SK-MEL-5 (cell line): Measurements from ENCODE around the gene SDK1. TPM values are rescaled to one million over a fixed set of nuclear protein-coding genes. Genes with fewer than 3 reads are reported as not detected.
"Not testable (repeated sequence)": the region's sequence is repeated elsewhere in the genome, so short reads cannot be mapped to it uniquely, and the experiment has no call there.

ENCODE experiments used
- DNase-seq: peaks from one replicate; pipeline ENCODE4 v3.0.0-alpha.2; 2016; ENCODE audit warnings: low read depth, low spot score
- in situ Hi-C: cut with HindIII; loops from 2 replicates; pipeline ENCODE4 v1.10.0; 2016; ENCODE audit warnings: low sequenced_read_pairs, high pct_unique_total_duplicates, low pct_unique_long_range_greater_than_20kb
- total RNA-seq: library from RNA; depleted of rRNA; stranded (reverse); fragments of >200 nt; shearing (Covaris generic); gene quantifications from 2 replicates; pipeline ENCODE4 v1.2.3, GENCODE V29; 2014

Gene SDK1
- total RNA-seq, 1 experiment from 2014 or later, result 0.13 TPM

GRCh38 chr7:4273566-4274230 is 972.6 kb downstream of the SDK1 start:
- no peak for DNase-seq
- in situ Hi-C loops, result no loop called here

DNA sequence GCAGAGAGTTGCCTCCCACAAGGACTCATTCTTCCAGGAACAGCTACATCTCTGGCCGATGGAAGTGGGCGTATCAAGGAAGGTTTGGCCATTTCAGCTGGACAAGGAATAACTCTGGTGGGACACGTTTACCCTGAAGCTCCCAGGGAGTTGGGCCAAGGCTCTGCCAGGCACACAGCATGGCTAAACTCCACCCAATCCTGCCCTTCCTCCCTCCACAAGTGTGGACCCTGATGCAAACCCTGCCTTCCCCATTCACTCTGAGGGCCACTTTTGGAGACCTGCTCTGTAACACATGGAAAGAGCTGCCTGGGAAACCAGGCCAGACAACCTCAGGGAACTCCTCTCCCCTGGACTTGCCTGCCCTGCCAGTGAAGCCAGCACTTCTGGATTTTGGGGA is 973.2 kb downstream of the SDK1 start:
- no peak for DNase-seq
- in situ Hi-C loops, result no loop called here

DNA sequence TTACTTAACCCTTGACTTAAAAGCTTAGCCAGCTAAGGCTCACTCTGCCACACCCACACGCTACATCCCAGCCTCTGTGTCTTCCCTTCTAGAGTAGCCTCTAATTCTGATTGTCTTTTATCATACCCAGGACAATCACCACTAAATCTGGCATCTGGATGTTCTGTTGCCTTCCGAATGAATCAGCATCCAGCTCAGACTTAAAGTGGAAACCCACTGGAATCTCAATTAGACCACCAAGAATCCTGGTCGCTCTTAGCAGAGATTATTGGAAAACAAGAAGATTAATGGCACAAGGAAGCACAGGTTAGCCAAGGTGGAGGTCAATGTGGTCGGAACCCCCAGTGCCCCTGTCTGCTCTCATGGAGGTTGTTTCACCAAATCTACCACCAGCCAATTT is 976.9 kb downstream of the SDK1 start:
- in situ Hi-C loops, result no loop called here
- no peak for DNase-seq

- DNase-seq, result no peak
- in situ Hi-C loops, result no loop called here
Measured at GRCh38 chr7:4279216-4279615, 978.2 kb downstream of the SDK1 start.

GRCh38 chr7:4281231-4281993 is 980.4 kb downstream of the SDK1 start:
- in situ Hi-C loops, result no loop called here
- DNase-seq, result no peak

- in situ Hi-C loops, result no loop called here
Measured at GRCh38 chr7:4282434-4283223, 981.6 kb downstream of the SDK1 start.

GRCh38 chr7:4286351-4286750 is 985.3 kb downstream of the SDK1 start:
- no peak for DNase-seq
- in situ Hi-C loops, result no loop called here

More at GRCh38 chr7:4282434-4283223, 981.6 kb downstream of the SDK1 start:
- no peak for DNase-seq

GRCh38 chr7:4288791-4289394 is 987.8 kb downstream of the SDK1 start:
- in situ Hi-C loops, result no loop called here
- no peak for DNase-seq

- in situ Hi-C loops, result no loop called here
- no peak for DNase-seq
Measured at GRCh38 chr7:4297165-4297917, 996.3 kb downstream of the SDK1 start.

DNA sequence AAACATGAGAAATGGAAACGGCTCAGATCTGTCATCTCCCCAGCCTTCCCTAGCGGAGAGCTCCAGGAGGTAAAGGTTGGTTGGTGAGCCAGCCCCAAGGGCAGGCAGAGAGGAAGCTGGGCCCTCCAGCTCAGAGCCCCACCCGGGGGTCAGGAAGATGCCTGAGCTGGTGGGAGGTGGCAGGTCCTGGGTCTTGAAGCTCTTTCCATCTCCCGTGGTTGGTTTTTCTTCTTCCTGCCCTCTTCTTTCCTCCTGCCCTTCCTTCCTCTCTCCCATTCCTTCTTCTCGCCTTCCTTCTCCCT is 996.8 kb downstream of the SDK1 start:
- no peak for DNase-seq
- in situ Hi-C loops, result no loop called here

- in situ Hi-C loops, result no loop called here
- DNase-seq, result no peak
Measured at GRCh38 chr7:4299431-4299830, 998.4 kb downstream of the SDK1 start.

- no peak for DNase-seq
- in situ Hi-C loops, result no loop called here
Measured at GRCh38 chr7:4302203-4302905, 1001.3 kb downstream of the SDK1 start.

- no peak for DNase-seq
- in situ Hi-C loops, result no loop called here
Measured at GRCh38 chr7:4307316-4308204, 1006.5 kb downstream of the SDK1 start.

GRCh38 chr7:4308205-4308590 is 1007.1 kb downstream of the SDK1 start:
- in situ Hi-C loops, result no loop called here
- DNase-seq, result no peak

GRCh38 chr7:4313911-4314310 is 1012.9 kb downstream of the SDK1 start:
- in situ Hi-C loops, DNase-seq: not testable (repeated sequence)

GRCh38 chr7:4314316-4314715 is 1013.3 kb downstream of the SDK1 start:
- in situ Hi-C loops, DNase-seq: not testable (repeated sequence)
